Gastrocnemius medialis (tissue), 4 donors: ENCODE measurements around the gene SLC66A2. TPM values are rescaled to one million over a fixed set of nuclear protein-coding genes. Genes with fewer than 3 reads are reported as not detected.

Source experiments
- ATAC-seq, 2 donors: fragments of 150-250 bp; one replicate each; pipeline ENCODE4 v1.9.1; 2016
- DNase-seq, 2 donors: peaks; one replicate each; pipeline ENCODE4 v3.0.0-alpha.2; 2019
- H3K27ac ChIP-seq, 4 donors: fragments of 200-600 bp; sonication (generic); 1 replicate in 1 of 4; 2 replicates in 3 of 4; pipeline ENCODE4 v1.5.1; 2016 to 2018; ENCODE audit warnings: mild to moderate bottlenecking in 2 of 4, moderate library complexity in 1 of 4
- H3K27me3 ChIP-seq, 3 donors: fragments of 200-600 bp; sonication (generic) in 2 of 3; 1 replicate in 1 of 3; 2 replicates in 2 of 3; pipeline versions ENCODE4 v1.5.1 to v1.6.0; 2016 to 2019; ENCODE audit warnings: mild to moderate bottlenecking in 1 of 3, moderate library complexity in 1 of 3
- H3K36me3 ChIP-seq, 2 donors: fragments of 200-600 bp; sonication (generic) in 1 of 2; one replicate each; pipeline ENCODE4 v1.5.1; 2017 to 2018
- H3K4me1 ChIP-seq, 2 donors: fragments of 200-600 bp; sonication (generic) in 1 of 2; one replicate each; pipeline ENCODE4 v1.5.1; 2016 to 2017; ENCODE audit warnings: mild to moderate bottlenecking in 2 of 2
- H3K4me3 ChIP-seq, 4 donors: fragments of 200-600 bp; sonication (generic) in 3 of 4; 1 replicate in 1 of 4; 2 replicates in 3 of 4; pipeline ENCODE4 v1.5.1; 2016 to 2019; ENCODE audit warnings: mild to moderate bottlenecking in 2 of 4
- H3K9me3 ChIP-seq, 3 donors: fragments of 200-600 bp; sonication (generic) in 2 of 3; 1 replicate in 1 of 3; 2 replicates in 2 of 3; pipeline ENCODE4 v1.5.1; 2016 to 2019
- CTCF ChIP-seq, 5 experiments: fragments of 450-650 bp in 3 of 5; fragments of 200-600 bp in 2 of 5; sonication (generic) in 2 of 5; IDR thresholded peaks in 4 of 5; conservative IDR thresholded peaks in 1 of 5; 1 replicate in 4 of 5; 2 replicates in 1 of 5; pipeline ENCODE4 v1.5.1; 2016 to 2019; ENCODE audit warnings: antibody characterized with exemption in 5 of 5, mild to moderate bottlenecking in 3 of 5, moderate library complexity in 3 of 5
- POLR2A ChIP-seq, 2 donors: fragments of 450-650 bp; IDR thresholded peaks; one replicate each; pipeline ENCODE4 v1.6.1; 2017; ENCODE audit warnings: antibody characterized with exemption in 2 of 2, mild to moderate bottlenecking in 2 of 2, moderate library complexity in 2 of 2
- in situ Hi-C, 4 donors: fragments of 200-750 bp; cut with MboI; loops; one replicate each; pipeline versions ENCODE4 v1.15.0 to v1.8.0; 2017; ENCODE audit warnings: low sequenced_read_pairs in 4 of 4
- intact Hi-C: fragments of 100-400 bp; cut with DNase I; formaldehyde crosslinking; loops from one replicate; pipeline ENCODE4 v1.15.1; 2023; ENCODE audit warnings: low total_unique reads
- total RNA-seq, 4 donors: library from RNA; depleted of rRNA; stranded (reverse); fragments of >200 nt; gene quantifications; one replicate each; pipeline versions ENCODE4 v1.1.0 to v1.2.3, GENCODE V29; 2016

SLC66A2 gene
- total RNA-seq, 4 donors from 2014 or later = 43.3 to 121 (median 107) TPM

- TF ChIP-seq CTCF (IDR thresholded peaks at IDR 0.05 in 4 of 5, conservative IDR thresholded peaks at IDR 0.05 in 1 of 5) = no peak
- TF ChIP-seq POLR2A (IDR thresholded peaks at IDR 0.05) = no peak
- intact Hi-C loops (no loop called here), in situ Hi-C loops (no loop called here)
- H3K36me3 ChIP-seq = no peaks in the 10 kb centered on the region
- H3K4me1 ChIP-seq = no peaks in the 10 kb centered on the region
- H3K27me3 ChIP-seq = peaks cover 16 to 19% (median 17%) of the 10 kb centered on the region in 3 donors
- ATAC-seq (no peak), DNase-seq (no peak)
- H3K27ac ChIP-seq = no peak overlapping the region
- no peak overlapping the region for H3K4me3 ChIP-seq
- no peaks in the 10 kb centered on the region for H3K9me3 ChIP-seq
These were observed 80.4 kb downstream of the SLC66A2 start for GRCh38 chr18:79871026-79871390.

- intact Hi-C loops (no loop called here), in situ Hi-C loops (no loop called here)
- no peaks in the 10 kb centered on the region for H3K9me3 ChIP-seq
- H3K27ac ChIP-seq = no peak overlapping the region
- no peak for TF ChIP-seq POLR2A (IDR thresholded peaks at IDR 0.05)
- no peak for TF ChIP-seq CTCF (IDR thresholded peaks at IDR 0.05 in 4 of 5, conservative IDR thresholded peaks at IDR 0.05 in 1 of 5)
- ATAC-seq (no peak), DNase-seq (no peak)
- no peaks in the 10 kb centered on the region for H3K36me3 ChIP-seq
- H3K4me1 ChIP-seq = no peaks in the 10 kb centered on the region
- H3K27me3 ChIP-seq = peaks cover 13 to 17% (median 16%) of the 10 kb centered on the region in 3 donors
- no peak overlapping the region for H3K4me3 ChIP-seq
These were observed 81.0 kb downstream of the SLC66A2 start for GRCh38 chr18:79870301-79871025.

GRCh38 chr18:79869591-79870300, 81.7 kb downstream of the SLC66A2 start:
- no peak for ATAC-seq
- in situ Hi-C loops (no loop called here), intact Hi-C loops (no loop called here)
- no peak overlapping the region for H3K4me3 ChIP-seq
- no peak for DNase-seq
- H3K27ac ChIP-seq = no peak overlapping the region
- no peaks in the 10 kb centered on the region for H3K9me3 ChIP-seq
- TF ChIP-seq CTCF (IDR thresholded peaks at IDR 0.05 in 4 of 5, conservative IDR thresholded peaks at IDR 0.05 in 1 of 5) (no peak), POLR2A (IDR thresholded peaks at IDR 0.05) (no peak)
- H3K27me3 ChIP-seq = peaks cover 13 to 15% (median 13%) of the 10 kb centered on the region in 3 donors
- H3K36me3 ChIP-seq = no peaks in the 10 kb centered on the region
- no peaks in the 10 kb centered on the region for H3K4me1 ChIP-seq

GRCh38 chr18:79868811-79869541, 82.5 kb downstream of the SLC66A2 start:
- intact Hi-C loops = no loop called here
- in situ Hi-C loops = no loop called here
- DNase-seq = no peak
- no peak for ATAC-seq
- no peaks in the 10 kb centered on the region for H3K4me1 ChIP-seq
- no peaks in the 10 kb centered on the region for H3K9me3 ChIP-seq
- H3K27ac ChIP-seq = no peak overlapping the region
- no peaks in the 10 kb centered on the region for H3K36me3 ChIP-seq
- no peak overlapping the region for H3K4me3 ChIP-seq
- TF ChIP-seq CTCF (IDR thresholded peaks at IDR 0.05 in 4 of 5, conservative IDR thresholded peaks at IDR 0.05 in 1 of 5) = no peak
- no peak for TF ChIP-seq POLR2A (IDR thresholded peaks at IDR 0.05)
- H3K27me3 ChIP-seq = peaks cover 8 to 13% (median 13%) of the 10 kb centered on the region in 3 donors
